ENCODE results near the gene PDE6A.
"Not testable (repeated sequence)": the region's sequence is repeated elsewhere in the genome, so short reads cannot be mapped to it uniquely, and the experiment has no call there.

Gene PDE6A

DNA sequence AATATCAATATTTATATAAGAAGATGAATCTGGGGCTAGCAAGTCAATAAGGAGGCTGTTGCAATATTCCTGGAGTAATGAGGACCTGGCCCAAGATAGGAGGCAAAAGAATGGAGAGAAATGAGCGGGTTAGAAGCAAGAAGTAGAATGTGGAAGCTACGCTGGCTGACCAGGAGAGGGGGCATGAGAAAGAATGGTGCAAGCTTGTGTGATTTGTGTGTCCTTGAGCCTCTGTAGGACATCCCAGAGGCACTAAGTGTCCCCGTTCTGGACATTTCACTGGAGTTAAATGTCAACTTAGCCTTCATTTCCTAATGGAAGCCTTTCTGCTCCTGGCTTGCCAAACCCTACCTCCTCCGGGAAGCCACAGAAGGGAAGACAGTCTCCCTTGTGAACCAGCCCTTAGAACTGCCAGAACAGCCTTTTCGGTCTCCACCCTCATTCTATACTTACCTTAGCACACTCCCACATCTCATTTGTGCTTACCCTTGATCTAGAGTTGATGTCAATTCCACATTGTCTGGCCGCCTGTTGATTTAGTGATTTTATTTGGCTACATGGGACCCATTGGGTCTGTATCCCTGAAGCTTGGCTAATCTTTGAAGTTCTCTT, 6.7 kb upstream of the PDE6A start:
- DNase-seq: no peak

DNA sequence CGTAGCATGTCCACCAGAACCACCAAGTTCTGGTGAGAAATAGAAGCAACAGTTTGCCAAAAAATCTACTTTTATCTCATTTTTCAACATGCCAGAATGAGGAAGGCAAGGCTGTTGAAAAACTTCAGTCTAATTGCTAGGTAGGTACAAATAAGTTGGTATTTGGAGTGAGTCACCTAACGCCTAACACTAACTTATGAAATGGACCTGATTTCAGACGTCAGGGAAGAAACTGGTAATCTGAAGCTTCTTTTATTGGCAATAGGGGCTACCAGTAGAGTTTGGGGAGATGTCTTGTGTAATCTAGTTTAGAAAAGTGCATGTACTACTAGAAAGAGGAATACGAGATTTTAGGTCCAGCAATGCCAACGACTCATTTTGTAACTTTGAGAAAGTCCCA, 4.4 kb upstream of the PDE6A start:
- no peak for DNase-seq

DNA sequence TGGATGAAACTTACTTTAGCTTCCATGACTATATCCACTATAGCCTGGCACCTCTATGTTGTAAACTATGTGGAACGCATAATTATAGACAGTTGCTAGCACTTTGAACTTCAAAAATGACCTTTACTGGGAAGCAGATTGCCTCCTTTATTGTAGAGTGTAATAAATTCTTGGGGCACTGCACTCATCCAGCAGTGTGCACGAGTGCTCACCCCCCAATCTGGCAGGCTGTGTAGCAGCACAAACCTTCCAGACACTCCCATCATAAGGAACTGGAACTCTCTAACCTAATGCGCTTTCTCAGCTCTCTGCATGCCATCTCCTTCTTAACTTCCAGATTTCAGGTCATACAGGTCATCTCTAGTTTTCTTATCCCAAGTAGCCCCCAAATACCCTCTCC, 1.5 kb upstream of the PDE6A start:
- DNase-seq: no peak

DNA sequence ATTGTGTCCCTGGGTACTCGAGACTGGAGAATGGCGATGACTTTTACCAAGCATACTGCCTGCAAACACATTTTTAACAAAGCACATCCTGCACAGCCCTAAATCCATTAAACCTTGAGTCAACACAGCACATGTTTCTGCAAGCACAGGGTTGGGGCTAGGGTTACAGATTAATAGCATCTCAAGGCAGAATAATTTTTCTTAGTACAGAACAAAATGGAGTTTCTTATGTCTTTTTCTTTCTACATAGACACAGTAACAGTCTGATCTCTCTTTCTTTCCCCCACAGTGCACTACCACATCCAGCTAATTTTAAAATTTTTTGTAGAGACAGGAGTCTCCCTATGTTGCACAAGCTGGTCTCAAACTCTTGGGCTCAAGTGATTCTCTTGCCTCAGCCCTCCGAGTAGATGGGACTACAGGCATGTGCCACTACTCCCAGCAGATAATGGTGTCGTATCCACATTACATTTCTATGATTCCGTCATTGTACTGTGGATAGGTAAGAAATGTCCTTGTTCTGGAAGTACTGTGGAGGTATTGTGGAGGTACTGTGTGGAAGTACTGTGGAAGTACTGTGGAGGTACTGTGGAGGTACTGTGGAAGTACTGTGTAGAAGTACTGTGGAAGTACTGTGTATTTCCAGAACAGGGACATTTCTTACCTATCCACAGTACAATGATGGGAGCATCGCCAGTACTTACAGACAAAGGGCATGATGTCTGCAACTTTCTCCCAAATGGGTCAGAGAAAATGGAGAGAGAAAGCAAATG, 1.2 kb downstream of the PDE6A start:
- DNase-seq: not testable (repeated sequence)

DNA sequence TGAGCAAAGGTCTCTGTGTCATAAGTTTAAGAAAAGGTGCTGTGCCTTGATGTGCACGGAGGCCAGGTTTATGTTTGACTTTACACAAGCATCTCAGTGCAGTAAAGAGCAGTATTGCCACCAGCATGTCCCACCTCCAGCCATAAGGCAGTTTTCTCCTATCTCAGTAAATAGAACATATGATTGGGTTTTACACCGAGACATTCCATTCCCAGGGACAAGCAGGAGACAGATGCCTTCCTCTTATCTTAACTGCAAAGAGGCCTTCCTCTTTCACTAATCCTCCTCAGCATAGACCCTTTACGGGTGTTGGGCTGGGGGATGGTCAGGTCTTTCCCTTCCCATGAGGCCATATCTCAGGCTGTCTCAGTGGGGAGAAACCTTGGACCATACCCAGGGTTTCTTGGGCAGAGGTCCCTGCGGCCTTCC, 1.8 kb downstream of the PDE6A start:
- not testable (repeated sequence) for DNase-seq

DNA sequence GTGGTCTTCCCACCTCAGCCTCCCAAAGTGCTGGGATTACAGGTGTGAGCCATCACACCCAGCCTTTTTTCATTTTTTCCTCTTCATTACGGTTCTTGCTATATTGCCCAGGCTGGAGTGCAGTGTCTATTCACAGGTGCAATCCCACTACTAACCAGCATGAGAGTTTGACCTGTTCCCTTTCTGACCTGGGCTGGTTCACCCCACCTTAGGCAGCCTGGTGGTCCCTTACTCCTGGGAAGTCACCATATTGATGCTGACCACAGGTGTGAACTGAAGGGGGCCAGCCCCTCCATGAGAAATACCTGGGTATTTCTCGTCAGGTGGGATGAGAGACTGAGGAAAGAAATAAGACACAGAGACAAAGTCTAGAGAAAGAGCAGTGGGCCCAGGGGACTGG, 2.4 kb downstream of the PDE6A start:
- DNase-seq: no peak

DNA sequence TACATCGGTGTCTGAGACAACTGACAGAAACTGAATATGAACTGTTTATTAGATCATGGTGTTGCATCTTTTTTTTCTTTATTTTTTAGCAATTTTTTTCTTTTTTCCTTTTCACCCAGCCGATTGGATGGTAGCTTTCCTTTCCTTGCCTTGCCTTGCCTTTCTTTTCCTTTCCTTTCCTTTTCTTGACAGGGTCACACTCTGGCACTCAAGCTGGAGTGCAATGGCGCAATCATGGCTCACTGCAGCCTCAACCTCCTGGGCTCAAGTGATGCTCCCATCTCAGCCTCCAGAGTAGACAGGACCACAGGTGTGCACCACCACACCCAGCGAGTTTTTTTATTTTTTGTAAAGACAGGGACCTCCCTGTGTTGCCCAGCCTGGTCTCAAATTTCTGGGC, 2.8 kb downstream of the PDE6A start:
- no peak for DNase-seq

DNA sequence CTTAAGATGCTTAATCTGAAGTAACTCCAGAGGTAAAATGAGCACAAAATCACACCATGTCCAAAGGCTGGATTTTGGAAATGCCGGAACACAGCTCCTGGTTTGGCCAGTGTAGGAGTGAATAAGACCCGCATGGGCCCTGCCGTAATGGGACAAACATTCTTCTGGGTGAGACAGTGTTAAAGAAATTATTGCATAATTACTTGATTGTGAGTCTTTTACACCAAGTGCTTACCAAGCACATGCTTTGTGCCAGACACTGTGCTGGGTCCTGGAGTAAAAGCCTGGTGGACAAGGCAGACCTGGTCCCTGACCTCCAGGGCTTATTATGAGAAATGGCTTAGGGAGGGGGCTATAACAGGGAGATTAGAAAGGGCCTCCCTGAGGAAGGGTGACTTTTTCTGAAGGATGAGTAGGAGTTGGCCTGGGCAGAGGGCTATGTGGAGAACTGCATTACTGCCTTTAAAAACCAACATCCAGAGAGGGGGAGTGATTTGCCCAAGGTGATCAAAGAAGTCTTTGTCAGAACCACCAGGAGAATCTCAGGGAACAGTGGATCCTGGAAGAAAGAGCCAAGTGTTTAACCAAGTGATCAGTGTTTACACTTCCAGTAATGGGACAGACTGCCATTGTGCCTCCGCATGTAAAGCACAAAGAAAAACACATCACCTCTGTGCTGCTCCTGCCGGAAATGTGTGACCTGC, 3.5 kb downstream of the PDE6A start:
- no peak for DNase-seq

DNA sequence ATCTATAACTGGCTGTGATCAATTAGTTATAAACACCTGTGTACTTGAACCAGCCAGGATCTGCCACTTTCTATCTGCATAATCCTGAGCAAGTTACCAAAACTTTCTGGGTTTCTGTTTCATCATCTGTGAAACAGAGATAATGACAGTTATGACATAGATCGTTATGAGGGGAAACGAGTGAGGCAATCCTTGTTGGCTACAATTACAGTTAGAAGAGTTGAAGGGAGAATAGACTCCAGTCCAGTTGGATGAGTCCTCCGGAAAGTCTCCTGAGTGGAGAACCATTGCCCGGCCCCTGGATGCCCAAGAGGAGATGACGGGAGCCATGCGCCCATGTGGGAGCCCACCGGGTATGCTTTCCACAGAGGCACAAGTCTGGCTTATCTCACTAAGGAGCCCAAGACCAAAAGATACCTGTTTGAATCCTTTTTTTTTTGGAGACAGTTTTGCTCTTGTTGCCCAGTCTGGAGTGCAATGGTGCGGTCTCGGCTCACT, 4.5 kb downstream of the PDE6A start:
- peak; percentile 94 for DNase-seq

DNA sequence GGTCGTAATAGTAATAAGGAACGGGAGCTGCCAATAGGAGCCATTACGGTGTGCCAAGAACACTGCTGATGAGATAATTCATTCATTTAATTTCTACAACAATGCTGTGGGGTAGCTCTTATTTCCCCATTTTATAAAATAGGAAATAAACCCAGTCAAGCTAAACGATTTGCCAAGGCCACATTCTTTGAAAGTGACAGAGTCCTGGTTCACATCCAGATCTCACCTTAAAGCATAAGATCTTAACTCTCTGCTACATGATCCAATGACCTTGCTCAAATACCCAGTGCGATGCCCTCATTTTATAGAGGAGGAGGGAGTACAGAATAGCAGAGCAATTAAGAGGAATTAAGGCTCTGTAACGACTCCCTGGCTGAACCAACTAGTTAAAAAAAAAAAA, 5.0 kb downstream of the PDE6A start:
- DNase-seq: no peak

DNA sequence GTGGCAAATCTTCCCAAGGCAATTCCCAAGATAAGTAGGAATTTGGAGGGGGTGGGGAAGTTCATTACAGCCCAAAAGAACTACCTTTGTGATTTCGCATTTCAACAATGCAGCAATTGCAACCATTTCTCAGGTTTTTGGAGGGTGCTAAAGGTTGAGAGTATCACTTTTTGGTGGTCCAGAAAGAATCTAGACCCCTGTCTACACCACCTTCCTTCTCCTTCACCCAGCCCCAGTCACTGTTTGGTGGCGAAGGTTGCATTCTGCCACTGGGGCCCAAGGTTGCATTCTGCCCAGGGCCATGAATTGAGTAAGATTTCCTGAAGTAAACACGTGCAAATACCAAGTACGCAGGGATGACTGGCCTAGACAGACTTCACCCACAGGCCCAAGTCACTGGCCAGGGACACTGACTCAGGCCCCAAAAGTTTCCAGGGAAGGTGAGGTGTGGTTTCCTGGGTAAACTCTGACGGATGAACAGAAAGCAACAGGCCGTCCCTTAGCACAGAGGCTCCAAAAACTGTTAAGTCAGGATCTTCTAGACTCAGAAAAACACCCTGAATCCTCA, 5.7 kb downstream of the PDE6A start:
- DNase-seq: no peak

DNA sequence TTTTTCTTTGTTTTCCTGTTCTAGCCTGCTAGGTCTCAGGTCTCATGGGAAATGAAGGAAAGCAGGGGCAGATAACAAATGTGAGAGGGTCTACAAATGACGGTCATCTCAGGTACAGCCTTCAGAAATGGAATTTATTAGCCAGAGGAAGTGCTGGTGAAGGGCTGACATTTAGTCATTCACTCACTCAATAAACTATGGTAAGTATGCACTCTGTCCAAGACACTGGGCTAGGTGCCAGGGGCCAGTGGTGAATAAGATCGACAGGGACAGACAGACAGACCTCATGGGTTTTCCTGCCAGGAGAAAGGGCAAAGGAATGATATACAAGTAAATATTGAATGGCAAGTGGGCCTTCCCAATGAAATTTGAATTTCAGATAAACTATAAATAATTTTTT, 6.3 kb downstream of the PDE6A start:
- DNase-seq: peak; percentile 79

DNA sequence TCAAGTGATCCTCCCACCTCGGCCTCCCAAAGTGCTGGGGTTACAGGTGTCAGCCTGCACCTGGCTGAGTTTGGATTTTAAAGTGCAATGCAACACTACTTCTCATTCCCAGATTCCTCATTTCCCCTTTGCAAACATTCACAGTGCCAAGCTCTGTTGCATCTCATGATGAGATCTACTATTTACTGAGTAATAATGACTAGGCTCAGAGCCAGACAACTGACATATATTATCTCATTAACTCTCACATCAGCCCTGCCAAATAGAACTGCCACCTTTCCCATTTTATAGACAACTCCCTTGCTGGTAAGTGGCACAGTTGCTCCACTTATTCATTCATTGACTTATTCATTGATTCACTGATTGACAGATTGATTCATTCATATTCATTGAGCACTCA, 7.0 kb downstream of the PDE6A start:
- DNase-seq: peak; percentile 82

DNA sequence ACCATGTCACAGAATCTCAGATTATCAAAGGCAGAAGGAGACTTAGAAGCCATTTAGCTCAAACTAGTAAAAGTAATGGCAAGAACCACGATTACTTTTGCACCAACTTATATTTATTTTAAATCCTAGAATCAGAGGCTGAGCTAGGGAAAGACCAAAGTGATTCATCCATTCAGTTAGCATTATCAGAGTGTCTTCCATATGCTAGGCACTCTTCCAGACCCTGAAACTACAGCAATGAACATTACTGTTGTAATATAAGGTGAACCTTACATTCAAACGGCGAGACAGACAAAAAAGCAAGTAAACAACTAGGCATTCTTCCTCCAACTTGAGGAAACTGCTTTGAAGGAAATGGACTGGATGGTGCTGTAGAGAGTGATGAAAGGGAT, 7.9 kb downstream of the PDE6A start:
- DNase-seq: no peak

DNA sequence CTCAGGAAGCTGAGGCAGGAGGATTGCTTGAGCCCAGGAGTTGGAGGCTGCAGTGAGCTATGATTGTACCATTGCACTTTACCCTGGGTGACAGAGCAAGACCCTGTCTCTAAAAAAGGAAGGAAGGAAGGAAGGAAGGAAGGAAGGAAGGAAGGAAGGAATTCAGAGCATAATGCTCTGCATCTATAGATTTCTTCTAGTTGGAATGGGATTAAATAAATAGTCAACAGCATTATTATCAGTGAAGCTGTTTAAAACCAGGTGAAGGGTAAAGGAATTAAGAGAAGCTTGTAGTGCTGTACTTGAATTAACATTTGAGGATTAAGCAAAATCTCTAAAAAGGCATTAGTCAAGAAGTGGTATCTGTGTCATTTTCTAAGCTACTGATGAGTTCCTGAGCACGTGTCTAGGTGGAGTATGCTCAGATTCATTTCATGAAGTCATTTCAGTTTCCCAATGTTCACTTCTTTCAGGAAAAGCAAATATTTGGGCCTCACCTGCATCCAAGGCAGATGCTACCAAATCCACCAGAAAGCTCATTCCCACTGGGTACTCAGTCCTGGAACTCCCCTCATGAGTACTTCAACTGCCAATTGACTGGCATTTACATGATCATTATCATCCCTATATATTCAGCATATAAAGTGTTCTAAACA, 8.4 kb downstream of the PDE6A start:
- DNase-seq: no peak

DNA sequence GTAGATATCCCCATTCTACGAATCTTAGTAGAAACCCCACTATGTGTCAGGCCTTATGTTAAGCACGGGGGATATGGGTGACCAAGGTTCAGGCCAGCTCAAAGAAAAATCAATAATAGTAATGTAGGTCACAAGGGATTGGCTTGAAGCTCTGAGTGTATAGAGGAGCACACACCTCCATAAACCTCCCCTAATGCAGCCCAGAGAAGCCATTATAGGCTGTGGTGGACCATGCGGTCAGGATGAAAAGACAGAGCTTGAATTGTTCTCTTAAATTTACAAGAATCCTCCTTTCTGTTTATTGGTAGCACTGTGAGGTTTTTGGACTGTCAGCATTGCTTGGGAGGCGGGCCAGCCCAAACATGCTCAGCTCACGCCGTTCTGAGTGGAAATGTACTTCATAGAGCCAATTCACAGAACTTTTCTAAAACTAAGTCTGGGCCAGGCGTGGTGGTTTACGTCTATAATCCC, 9.1 kb downstream of the PDE6A start:
- DNase-seq: no peak

DNA sequence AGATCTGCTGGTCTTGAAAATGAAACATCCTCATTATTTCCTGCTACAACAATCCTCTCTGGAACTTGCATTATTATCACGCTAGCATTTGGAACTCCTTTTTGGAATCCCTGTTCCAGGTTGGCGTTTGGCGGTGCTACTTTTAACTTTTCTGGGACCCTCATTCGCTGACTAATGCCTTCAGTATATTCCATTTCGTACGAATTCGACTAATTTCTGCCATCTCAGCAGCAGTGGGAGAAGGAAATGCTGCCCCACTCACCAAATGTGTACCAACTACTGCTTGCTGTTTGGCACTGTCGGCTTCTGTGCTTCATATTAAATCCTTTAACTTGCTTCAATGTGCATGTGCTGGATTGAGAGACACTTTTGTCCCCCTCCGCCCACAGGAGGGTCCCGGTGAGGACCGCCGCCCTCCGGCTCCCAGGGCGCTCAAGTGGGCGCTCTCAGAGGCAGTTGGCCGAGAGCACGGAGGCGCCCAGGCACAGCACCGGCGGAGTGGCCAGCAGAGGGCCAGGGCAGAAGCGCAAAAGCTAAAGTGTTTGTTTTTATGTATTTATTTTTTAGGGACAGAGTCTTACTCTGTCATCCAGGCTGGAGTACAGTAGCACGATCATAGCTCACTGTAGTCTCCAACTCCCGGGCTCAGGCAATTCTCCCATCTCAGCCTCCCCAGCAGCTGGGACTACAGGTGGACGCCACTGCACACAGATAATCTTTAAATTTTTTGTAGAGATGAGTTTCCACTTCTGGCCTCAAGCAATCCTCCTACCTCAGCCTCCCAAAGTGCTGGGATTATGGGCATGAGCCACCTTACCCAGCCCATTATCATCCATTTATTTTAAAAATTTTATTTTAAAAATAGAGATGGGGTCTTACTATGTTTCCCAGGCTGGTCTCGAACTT, 11.9 kb downstream of the PDE6A start:
- no peak for DNase-seq

DNA sequence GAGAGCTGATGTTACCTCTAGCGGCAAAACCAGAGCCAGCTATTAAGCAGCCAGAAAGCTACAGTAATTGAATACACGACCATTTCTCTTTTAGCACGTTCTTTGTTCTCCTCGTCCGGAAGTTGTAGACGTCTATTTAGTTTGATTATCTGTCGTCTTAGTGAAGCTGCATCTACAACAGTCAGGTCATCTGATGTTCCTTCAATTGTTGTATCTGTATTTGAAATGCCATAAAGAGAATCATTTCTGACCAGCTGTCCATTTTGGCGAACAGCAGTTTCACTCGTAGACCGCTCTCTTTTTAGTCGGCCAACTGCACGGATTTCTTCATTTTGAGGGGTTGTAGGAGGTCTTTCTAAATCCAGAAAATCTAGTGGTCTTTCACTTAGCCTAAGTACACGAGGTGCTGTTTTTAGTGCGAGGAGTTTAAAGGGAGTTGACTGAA, 12.6 kb downstream of the PDE6A start:
- no peak for DNase-seq

DNA sequence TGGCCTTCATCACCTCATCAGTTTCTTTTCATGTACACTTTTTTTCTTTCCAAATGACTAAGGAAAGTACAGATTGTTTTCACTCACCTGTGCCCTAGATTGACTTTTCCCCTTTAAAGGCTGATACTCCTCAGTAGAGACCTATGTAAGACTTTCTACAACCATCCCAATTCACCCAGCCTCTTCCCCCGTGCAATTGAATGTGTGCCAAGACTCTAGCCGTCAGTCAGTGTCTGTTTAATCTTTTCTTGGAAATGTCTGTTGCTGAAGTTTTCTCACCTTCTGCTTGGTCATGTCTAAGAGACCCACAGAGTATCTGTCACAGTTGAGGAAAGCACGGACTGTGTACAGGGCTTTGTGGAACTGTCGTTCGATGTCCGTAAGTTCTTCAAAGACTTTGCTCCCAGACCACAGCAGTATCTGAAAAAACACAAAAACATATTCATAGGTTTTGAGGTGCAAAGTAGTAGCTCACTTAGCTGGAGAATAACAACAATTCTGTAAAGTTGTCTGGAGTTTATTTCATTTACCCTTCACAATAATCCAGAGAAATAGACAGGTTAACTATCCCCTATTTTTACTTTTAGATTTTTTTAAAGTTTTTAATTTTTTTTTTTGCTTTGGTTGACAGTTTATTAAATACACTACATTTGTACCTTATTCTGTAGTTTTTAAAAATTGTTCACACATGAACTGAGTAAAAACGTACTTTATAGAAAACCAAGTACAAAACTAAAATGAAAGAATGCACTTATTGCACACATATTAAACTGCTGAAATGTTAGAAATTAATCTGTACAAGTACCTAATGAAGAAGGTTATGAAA, 13.6 kb downstream of the PDE6A start:
- peak; percentile 93 for DNase-seq

DNA sequence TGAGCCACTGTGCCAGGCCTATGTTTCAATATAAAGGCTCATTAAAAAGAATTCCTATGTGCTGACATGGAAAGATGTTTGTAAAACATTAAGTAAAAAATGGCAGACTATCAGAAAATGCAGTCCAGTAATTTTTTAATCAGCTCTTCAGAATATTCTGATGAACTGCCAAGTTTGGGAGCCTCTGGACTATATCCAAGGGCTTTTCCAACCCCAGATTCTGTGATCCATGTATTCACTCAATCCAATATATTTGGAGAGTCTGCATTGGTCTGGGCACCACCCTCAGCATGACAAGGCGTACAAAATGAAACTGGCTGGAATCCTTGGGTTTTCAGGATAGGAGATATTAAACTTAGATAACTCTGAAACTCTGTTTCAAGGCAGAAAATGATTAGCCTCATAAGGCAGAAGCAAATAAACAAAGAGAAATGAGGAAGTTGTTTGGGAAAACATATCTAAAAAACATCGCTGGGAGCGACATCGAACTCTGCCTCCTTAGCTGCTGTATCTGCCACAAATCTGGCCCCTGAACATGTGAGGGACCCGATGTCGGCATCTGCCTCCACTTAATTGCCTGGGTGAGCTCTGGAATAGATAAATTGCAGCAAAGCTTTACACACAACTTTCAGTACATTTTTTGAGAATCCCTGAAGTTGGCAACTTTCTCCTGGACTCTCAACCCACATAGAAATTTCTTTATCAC, 14.4 kb downstream of the PDE6A start:
- DNase-seq: peak; percentile 52
